Hair follicular keratinocyte (primary cell): Measurements from ENCODE around the gene SLCO2B1. TPM values are rescaled to one million over a fixed set of nuclear protein-coding genes. Genes with fewer than 3 reads are reported as not detected.

ENCODE experiments used
- total RNA-seq: library from RNA; depleted of rRNA; stranded (reverse); fragments of >200 nt; gene quantifications from 2 replicates; pipeline ENCODE4 v1.2.3, GENCODE V29; 2015

The SLCO2B1 gene
- not detected in 2 replicates for total RNA-seq

GRCh38 chr11:75150879-75151278 lies at the start of gene SLCO2B1:
Gene SLCO2B1 (plus strand): TSS chr11:75151107. CDS start chr11:75151382, 275 bp downstream.

GRCh38 chr11:75240311-75241035 lies 89.6 kb downstream of the SLCO2B1 start, which contains the start of gene TPBGL:
Gene TPBGL (plus strand): TSS chr11:75240774. CDS start chr11:75241050, 276 bp downstream.

Other genes starting within 250 kb of the SLCO2B1 start
- gene XRRA1, start 202.0 kb upstream of the SLCO2B1 start, total RNA-seq = 17.6 and 24.9 TPM in 2 replicates
- 45.9 and 60.3 TPM in 2 replicates for gene SPCS2, start 201.8 kb upstream of the SLCO2B1 start, total RNA-seq
- gene NEU3, start 162.2 kb upstream of the SLCO2B1 start, total RNA-seq = 4.4 and 8.3 TPM in 2 replicates
- gene OR2AT4, start 54.2 kb upstream of the SLCO2B1 start, total RNA-seq = not detected in 2 replicates
- gene TPBGL, start 89.7 kb downstream of the SLCO2B1 start, total RNA-seq = not detected in 2 replicates
- gene ARRB1, start 200.6 kb downstream of the SLCO2B1 start, total RNA-seq = 0.19 and 1.9 TPM in 2 replicates
- gene RPS3, start 248.4 kb downstream of the SLCO2B1 start, total RNA-seq = 3,766 and 4,158 TPM in 2 replicates